Measurements from ENCODE around the gene SLX4.

The SLX4 gene

GRCh38 chr16:3598236-3598635 is 13.2 kb downstream of the SLX4 start:
- no peak for DNase-seq

GRCh38 chr16:3597676-3598075 is 13.7 kb downstream of the SLX4 start:
- no peak for DNase-seq

- DNase-seq: no peak
Observed at GRCh38 chr16:3597226-3597625, 14.2 kb downstream of the SLX4 start.

GRCh38 chr16:3596101-3596861 is 15.1 kb downstream of the SLX4 start:
- no peak for DNase-seq

- DNase-seq: no peak
Observed at GRCh38 chr16:3595521-3596021, 15.8 kb downstream of the SLX4 start.

GRCh38 chr16:3595110-3595486 is 16.3 kb downstream of the SLX4 start:
- DNase-seq: no peak

GRCh38 chr16:3594316-3595109 is 16.9 kb downstream of the SLX4 start:
- DNase-seq: no peak

GRCh38 chr16:3592559-3592958 is 18.8 kb downstream of the SLX4 start:
- DNase-seq: no peak

GRCh38 chr16:3591991-3592390 is 19.4 kb downstream of the SLX4 start:
- no peak for DNase-seq

GRCh38 chr16:3591436-3591803 is 20.0 kb downstream of the SLX4 start:
- DNase-seq: no peak

GRCh38 chr16:3590736-3591435 is 20.5 kb downstream of the SLX4 start:
- no peak for DNase-seq

- DNase-seq: no peak
Observed at GRCh38 chr16:3589991-3590701, 21.3 kb downstream of the SLX4 start.

GRCh38 chr16:3589441-3589921 is 21.9 kb downstream of the SLX4 start:
- DNase-seq: no peak

GRCh38 chr16:3589001-3589400 is 22.4 kb downstream of the SLX4 start:
- DNase-seq: no peak

GRCh38 chr16:3587547-3588110 is 23.8 kb downstream of the SLX4 start:
- no peak for DNase-seq

- no peak for DNase-seq
Observed at GRCh38 chr16:3584412-3584811, 27.0 kb downstream of the SLX4 start.

- no peak for DNase-seq
Observed at GRCh38 chr16:3583303-3584038, 27.9 kb downstream of the SLX4 start.

GRCh38 chr16:3582276-3583165 is 28.9 kb downstream of the SLX4 start:
- no peak for DNase-seq

- DNase-seq: no peak
Observed at GRCh38 chr16:3581392-3581791, 30.0 kb downstream of the SLX4 start.

- DNase-seq: no peak
Observed at GRCh38 chr16:3580686-3581085, 30.7 kb downstream of the SLX4 start.

- no peak for DNase-seq
Observed at GRCh38 chr16:3580251-3580651, 31.2 kb downstream of the SLX4 start.
